HG03442 (cell line): ENCODE results near the gene LAMC1.

Experiments
- ATAC-seq: cut with Tn5 transposase; IDR thresholded peaks from one replicate; pipeline ENCODE4 v1.9.1; 2021; ENCODE audit warnings: mild to moderate bottlenecking, moderate library complexity; ENCODE audit not compliant: unreplicated experiment

The LAMC1 gene

GRCh38 chr1:183077097-183077496, 53.9 kb downstream of the LAMC1 start:
- ATAC-seq: no peak

DNA sequence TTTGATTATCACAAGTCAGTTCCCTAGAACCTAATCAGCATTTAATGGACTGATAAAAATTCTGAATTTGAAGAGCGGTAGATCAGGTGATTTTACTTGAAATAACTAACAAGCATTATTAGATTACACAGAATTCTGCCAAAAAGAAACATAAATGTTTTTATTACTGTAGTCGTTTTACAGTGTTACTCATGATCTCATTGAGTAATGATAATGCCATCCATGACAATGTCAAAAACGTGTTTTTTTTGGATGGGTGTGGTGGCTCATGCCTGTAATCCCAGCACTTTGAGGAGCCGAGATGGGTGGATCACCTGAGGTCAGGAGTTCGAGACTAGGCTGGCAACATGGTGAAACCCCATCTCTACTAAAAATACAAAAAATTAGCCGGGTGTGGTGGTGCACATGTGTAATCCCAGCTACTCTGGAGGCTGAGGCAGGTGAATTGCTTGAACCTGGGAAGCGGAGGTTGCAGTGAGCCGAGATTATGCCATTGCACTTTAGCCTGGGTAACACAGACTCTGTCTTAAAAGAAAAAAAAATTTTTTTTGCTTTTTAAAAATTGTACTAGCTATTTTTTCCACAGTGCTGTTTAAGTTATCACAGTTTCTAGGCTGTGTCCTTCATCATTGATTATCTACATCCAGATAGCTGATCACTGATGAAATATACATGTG, 56.6 kb downstream of the LAMC1 start:
- no peak for ATAC-seq

GRCh38 chr1:183080406-183080805, 57.2 kb downstream of the LAMC1 start:
- ATAC-seq: no peak

GRCh38 chr1:183081402-183082120, 58.3 kb downstream of the LAMC1 start:
- ATAC-seq: no peak

GRCh38 chr1:183082650-183083049, 59.4 kb downstream of the LAMC1 start:
- no peak for ATAC-seq

GRCh38 chr1:183087001-183087400, 63.8 kb downstream of the LAMC1 start:
- no peak for ATAC-seq

GRCh38 chr1:183089025-183089639, 65.9 kb downstream of the LAMC1 start:
- ATAC-seq: no peak

DNA sequence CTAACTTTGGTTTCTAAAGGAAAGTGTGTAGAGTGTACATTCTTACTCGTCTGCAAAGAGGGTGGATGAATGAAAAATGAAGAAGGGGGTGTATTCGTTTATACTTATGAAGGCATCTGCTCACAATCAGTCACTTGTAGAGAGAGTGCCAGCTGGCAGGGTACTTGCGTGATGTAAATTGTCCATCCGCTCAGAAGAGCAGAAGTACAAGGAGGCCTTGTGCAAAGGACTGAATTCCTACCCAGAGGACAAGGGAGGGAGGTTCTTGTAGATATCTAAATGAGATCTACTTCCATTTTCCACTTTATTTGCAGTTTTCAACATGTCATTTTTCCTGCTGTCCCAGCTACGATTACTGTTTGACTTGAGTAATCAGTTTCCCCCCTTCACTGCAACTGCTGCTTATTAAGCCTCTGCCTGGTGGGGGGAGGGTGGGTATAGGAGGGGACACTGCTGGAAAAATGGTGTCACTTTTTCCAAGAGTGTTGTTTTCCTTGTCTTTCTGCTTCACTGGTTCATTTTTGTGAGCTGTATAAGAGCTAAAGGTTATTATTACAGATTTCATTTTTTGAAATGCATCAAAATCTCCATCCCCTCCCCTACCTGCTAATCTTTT, 67.3 kb downstream of the LAMC1 start:
- ATAC-seq: no peak

DNA sequence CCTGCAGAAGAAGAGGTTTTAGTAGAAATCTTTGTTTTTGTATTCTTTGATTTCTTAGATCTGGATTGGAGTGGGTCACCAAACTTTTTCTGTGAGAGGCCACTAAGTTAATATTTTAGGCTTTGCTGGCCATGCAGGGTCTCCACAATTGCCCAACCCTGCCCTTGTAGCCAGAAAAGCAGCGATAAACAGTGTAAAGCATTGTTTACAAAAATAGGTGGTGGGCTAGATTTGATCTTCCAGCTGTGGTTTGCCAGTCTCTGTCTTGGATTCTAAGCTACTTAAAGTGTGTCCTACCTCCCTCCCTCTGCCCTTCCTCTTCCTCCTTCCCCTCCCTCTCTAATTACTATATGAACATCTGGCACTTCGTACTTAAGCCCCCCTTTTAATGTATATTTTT, 68.0 kb downstream of the LAMC1 start:
- ATAC-seq: no peak

DNA sequence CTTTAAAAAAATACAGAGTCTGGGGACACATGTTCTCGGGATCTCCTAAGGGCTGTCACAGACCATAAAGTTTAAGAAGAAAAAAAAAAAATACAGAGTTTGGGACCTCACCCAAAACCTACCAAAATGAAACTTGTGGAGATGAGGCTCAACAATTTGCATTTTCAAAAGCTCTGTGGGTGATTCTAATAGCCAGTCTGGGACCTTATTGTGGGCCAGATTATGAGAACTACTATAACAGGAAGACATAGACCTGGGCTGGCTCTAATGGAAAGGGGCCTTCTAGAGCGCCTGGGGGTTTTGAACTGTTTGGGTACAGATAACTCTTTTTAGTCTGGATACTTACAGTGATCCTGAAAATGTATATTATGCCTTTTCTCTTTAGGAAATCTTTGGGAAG, 69.1 kb downstream of the LAMC1 start:
- no peak for ATAC-seq

- ATAC-seq: no peak
Measured at GRCh38 chr1:183093066-183093668, 69.9 kb downstream of the LAMC1 start.

DNA sequence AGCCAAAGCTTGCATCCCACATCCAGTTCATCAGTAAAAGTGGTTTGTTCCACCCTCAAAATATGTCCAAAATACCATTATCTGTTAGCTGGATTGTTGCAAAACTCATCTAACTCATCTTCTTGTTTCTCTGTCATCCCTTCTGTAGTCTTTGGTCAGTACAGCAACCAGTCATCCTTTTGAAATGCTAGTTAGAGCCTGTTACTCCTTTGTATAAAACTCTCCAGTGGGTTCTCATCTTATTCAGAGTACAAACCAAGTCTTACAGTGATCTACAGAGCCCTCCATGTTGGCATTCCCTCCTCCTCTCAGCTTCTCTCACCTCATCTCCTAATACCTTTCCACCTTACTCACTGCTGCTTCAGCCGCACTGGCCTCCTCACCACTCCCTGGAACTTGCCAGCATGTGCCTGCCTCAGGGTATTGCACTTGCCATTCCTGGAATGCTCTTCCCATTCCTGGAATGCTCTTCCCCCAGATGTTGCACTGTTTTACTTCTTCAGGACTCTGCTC, 70.6 kb downstream of the LAMC1 start:
- ATAC-seq: no peak

DNA sequence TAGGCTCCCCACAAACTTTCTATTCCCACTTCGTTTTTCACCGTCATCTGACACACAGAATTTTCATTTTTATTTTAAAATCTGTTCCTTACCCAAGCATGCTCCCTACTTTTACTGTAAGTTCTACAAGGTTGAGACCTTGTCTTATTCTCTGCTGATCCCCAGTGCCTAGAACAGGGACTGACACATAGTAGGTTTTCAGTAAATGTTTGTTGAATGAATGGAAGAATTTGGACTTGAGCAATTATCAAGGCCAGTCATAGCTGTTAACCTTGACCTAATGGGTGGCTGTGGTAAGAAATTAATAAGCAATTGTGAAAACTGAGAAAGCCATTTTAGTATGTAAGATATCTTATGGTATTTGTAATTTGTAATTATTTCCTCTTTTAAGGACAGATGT, 71.1 kb downstream of the LAMC1 start:
- no peak for ATAC-seq

DNA sequence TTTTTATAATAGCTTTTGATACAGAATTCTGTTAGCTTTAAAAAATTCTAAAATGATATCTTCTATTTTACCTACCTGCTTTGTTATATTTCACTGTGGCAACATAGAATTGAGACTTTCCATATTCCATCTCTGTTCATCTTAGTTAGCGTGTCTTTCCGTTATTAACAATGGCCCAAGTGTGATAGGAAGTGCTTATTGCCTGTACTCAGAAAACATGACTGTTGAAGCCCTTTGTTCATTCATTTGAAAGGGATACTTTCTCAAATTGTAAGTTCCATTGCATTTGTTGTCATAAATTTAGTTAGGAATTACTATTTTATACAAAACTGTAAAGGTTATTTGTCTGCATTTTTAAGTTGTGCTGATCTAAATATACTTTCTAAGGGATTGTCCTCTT, 73.1 kb downstream of the LAMC1 start:
- ATAC-seq: no peak

GRCh38 chr1:183096894-183097293, 73.7 kb downstream of the LAMC1 start:
- no peak for ATAC-seq

DNA sequence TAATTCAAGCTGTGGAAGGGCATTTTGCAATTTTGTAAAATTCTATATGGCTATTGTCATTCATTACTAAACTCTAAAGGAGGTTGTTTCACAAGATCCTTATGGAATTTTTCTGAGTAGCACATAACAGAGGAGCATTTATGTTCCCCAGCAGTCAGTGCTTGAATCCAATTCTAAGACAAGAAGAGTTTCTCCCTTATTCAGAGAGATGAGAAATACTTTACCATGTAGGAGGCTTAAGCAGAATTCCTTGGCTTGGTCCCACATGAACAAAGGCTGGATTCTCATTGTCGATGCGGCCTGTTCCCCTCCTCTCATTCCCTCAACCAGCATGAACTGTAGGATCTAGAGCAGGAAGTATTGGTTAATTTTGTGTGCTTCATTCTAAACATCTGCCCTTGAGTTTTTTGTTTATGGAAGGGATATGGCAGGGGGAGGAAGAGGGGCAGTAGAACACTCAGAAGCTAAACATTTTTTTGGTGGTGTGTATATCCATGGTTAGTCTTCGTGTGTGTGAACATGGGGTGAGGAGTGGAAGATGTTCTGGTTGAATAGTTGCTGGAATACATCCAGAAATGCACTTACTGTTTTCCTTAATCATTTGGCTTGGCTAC, 74.3 kb downstream of the LAMC1 start:
- no peak for ATAC-seq

GRCh38 chr1:183098317-183098716, 75.1 kb downstream of the LAMC1 start:
- ATAC-seq: no peak

DNA sequence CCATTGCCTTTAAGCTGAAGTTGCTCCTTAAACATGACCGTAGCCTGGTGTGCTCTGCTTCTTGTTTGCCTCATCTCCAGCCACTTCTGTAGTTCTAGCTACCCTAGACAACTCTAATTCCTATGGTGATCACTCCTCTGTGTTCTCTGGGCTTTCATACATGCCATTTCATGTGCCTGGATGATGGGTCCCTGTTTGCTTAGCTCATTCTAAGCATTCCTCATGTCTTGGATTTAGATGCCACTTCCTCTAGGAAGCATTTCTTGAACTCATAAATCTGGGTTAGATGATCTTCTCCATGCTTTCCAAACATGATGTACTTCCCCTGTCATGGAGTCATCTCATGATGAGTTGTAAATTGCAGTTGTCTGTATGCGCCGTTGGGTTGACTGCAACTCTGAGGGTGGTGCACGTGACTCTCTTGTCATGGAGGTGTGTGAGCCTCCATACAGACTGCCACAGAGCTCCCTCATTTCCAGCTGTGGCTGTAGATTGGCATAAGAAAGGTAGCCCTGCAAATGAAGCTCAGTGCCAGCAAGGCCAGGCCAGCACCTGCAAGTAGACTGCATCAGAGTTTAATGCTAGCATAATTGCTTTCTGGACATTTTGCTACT, 77.2 kb downstream of the LAMC1 start:
- no peak for ATAC-seq

DNA sequence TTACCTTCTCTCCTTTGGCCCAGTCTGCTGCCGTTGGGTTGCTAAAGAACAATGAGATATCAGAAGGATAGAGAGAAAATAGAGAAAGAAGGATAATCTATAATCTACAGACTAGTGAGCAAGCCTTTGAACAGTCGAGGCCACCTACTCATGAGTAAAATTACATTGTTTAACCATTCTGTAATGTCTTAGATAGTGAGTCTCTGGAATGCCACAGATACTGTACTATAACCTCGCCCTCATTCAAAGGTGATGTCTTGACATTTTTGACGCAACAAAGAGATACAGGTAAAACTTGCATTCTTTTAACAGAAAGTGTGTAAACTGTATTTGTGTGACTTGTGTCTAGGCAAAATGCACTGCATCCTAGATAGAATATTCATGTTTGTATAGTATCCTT, 77.9 kb downstream of the LAMC1 start:
- ATAC-seq: no peak

- no peak for ATAC-seq
Measured at GRCh38 chr1:183101841-183102276, 78.6 kb downstream of the LAMC1 start.
